ENCODE measurements around the gene SLC38A2.

SLC38A2 gene

GRCh38 chr12:46390881-46391280 is 18.3 kb upstream of the SLC38A2 start:
- peak; percentile 61 for DNase-seq

- DNase-seq, result peak; percentile 44
Observed at GRCh38 chr12:46390304-46390703, 17.7 kb upstream of the SLC38A2 start.

- no peak for DNase-seq
Observed at GRCh38 chr12:46389031-46389616, 16.6 kb upstream of the SLC38A2 start.

GRCh38 chr12:46388427-46389021 is 16.0 kb upstream of the SLC38A2 start:
- peak; percentile 71 for DNase-seq

- DNase-seq, result peak; percentile 91
Observed at GRCh38 chr12:46387670-46388069, 15.1 kb upstream of the SLC38A2 start.

GRCh38 chr12:46386877-46387629 is 14.5 kb upstream of the SLC38A2 start:
- peak; percentile 81 for DNase-seq

- DNase-seq, result no peak
Observed at GRCh38 chr12:46386360-46386867, 13.8 kb upstream of the SLC38A2 start.

GRCh38 chr12:46385438-46385837 is 12.9 kb upstream of the SLC38A2 start:
- DNase-seq, result no peak

GRCh38 chr12:46384451-46385309 is 12.1 kb upstream of the SLC38A2 start:
- DNase-seq, result no peak

- peak; percentile 87 for DNase-seq
Observed at GRCh38 chr12:46383654-46384450, 11.3 kb upstream of the SLC38A2 start.

- peak; percentile 98 for DNase-seq
Observed at GRCh38 chr12:46382964-46383653, 10.5 kb upstream of the SLC38A2 start.

GRCh38 chr12:46382408-46382963 is 9.9 kb upstream of the SLC38A2 start:
- DNase-seq, result no peak

- DNase-seq, result no peak
Observed at GRCh38 chr12:46380881-46381280, 8.3 kb upstream of the SLC38A2 start.

- DNase-seq, result no peak
Observed at GRCh38 chr12:46380022-46380796, 7.6 kb upstream of the SLC38A2 start.

GRCh38 chr12:46379352-46379751 is 6.8 kb upstream of the SLC38A2 start:
- DNase-seq, result no peak

GRCh38 chr12:46378530-46378929 is 6.0 kb upstream of the SLC38A2 start:
- no peak for DNase-seq

- DNase-seq, result no peak
Observed at GRCh38 chr12:46377678-46378077, 5.1 kb upstream of the SLC38A2 start.

- no peak for DNase-seq
Observed at GRCh38 chr12:46376579-46376978, 4.0 kb upstream of the SLC38A2 start.

GRCh38 chr12:46374711-46375110 is 2.1 kb upstream of the SLC38A2 start:
- DNase-seq, result no peak

- DNase-seq, result no peak
Observed at GRCh38 chr12:46374310-46374709, 1.7 kb upstream of the SLC38A2 start.
